Kidney (tissue), 14 donors: ENCODE measurements around the gene NREP. TPM values are rescaled to one million over a fixed set of nuclear protein-coding genes. Genes with fewer than 3 reads are reported as not detected.

Experiments
- DNase-seq, 5 donors: peaks; one replicate each; pipeline ENCODE4 v3.0.0-alpha.2; 2013 to 2020
- FAIRE-seq: peaks from 2 replicates; lab custom pipeline; 2012; peaks lifted over from hg19 to GRCh38; lab: Jason Lieb, UNC
- H3K27ac ChIP-seq, 2 donors: one replicate each; pipeline ENCODE4 v1.7.0; 2013; ENCODE audit warnings: low read depth in 2 of 2, low read length in 2 of 2, inconsistent platforms in 1 of 2
- H3K27me3 ChIP-seq: one replicate; pipeline ENCODE4 v1.7.1; 2013; ENCODE audit warnings: low read length, inconsistent platforms; ENCODE audit not compliant: control insufficient read depth, insufficient read depth
- H3K36me3 ChIP-seq, 3 donors: one replicate each; pipeline versions ENCODE4 v1.7.0 to v1.7.1; 2013; ENCODE audit warnings: low read length in 3 of 3, control low read depth in 1 of 3, inconsistent platforms in 1 of 3; ENCODE audit not compliant: insufficient read depth in 3 of 3, control insufficient read depth in 2 of 3
- H3K4me1 ChIP-seq, 3 donors: one replicate each; pipeline versions ENCODE4 v1.7.0 to v1.7.1; 2013; ENCODE audit warnings: low read length in 3 of 3, inconsistent platforms in 1 of 3, low read depth in 1 of 3; ENCODE audit not compliant: control insufficient read depth in 2 of 3, insufficient read depth in 2 of 3
- H3K4me3 ChIP-seq, 3 donors: one replicate each; pipeline versions ENCODE4 v1.7.0 to v1.8.1; 2013; ENCODE audit warnings: low read length in 3 of 3, control low read depth in 1 of 3, inconsistent platforms in 1 of 3
- H3K9ac ChIP-seq, 3 donors: one replicate each; pipeline versions ENCODE4 v1.7.0 to v1.7.1; 2013; ENCODE audit warnings: low read length in 3 of 3, control low read depth in 1 of 3, inconsistent platforms in 1 of 3
- H3K9me3 ChIP-seq, 3 donors: one replicate each; pipeline versions ENCODE4 v1.7.0 to v1.7.1; 2013; ENCODE audit warnings: low read length in 3 of 3, control low read depth in 1 of 3, inconsistent platforms in 1 of 3; ENCODE audit not compliant: control insufficient read depth in 2 of 3, insufficient read depth in 1 of 3
- intact Hi-C: fragments of 100-400 bp; cut with DNase I; formaldehyde crosslinking; loops from one replicate; pipeline ENCODE4 v1.11.1; 2022
- polyA plus RNA-seq: library from polyadenylated mRNA; stranded (reverse); fragments of 350-450 nt; fragmentation: Illumina TruSeq; extraction: RNeasy Lipid Tissue Mini Kit (QIAGEN cat#74804); gene quantifications from one replicate; pipeline ENCODE4 v1.2.3, GENCODE V29; 2014; ENCODE audit warnings: low read depth, low replicate concordance; ENCODE audit not compliant: insufficient read depth
- total RNA-seq: library from RNA; stranded (reverse); fragmentation: NEBNext Ultra II Directional; extraction: Animal tissue kit (Norgen Biotek cat#: 25700); gene quantifications from one replicate; pipeline ENCODE4 v1.2.1, GENCODE V29; 2021
- TF ChIP-seq, protein P1 (sequence below): IDR thresholded peaks from 3 replicates; pipeline ENCODE4 v1.5.1; 2012; ENCODE audit warnings: mild to moderate bottlenecking, moderate library complexity, borderline replicate concordance; ENCODE audit not compliant: insufficient read depth; ENCODE audit errors: extremely low read depth
- donor health status: control.
- donor health status: control.
- donor health status: control.
- donor health status: control.
- donor health status: control.
- donor health status: DM: yes; HTN: yes; CAD: no.
- donor health status: Normal renal cell carcinoma (clear cell type).

NREP gene
- total and polyA plus RNA-seq, 2 donors from 2014 or later = 20.9 to 37.0 TPM

DNA sequence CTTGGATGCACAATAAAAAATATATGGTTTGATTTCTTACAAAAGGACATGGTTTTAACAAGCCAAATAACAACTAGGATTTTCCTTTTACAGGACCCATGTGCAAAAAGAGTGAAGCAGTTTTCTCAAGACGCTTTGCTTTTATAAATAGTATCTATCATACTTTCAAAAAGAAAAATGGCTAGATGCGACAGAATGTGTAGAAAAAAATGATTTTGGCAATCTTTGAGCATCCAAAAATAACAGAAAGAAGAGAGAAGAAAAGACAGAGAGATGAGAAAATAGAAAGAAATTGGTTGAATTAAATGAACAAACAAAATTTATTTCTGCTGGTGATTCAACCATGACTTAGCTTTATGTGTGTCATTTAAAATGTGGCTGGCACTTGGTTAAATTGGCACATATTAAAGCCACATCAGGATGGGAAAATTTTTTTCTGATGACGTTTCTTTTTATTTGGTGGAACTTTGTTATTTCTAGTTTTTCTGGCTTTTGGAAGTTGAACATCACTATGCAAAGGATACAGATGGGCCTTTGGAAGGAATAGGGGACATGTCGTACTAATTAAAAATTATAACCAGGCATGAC lies 35.6 kb upstream of the NREP start:
- H3K27ac ChIP-seq = no peak overlapping the region
- no peak overlapping the region for H3K4me3 ChIP-seq
- H3K27me3 ChIP-seq = no peaks in the 10 kb centered on the region
- no peaks in the 10 kb centered on the region for H3K36me3 ChIP-seq
- TF ChIP-seq, protein P1, sequence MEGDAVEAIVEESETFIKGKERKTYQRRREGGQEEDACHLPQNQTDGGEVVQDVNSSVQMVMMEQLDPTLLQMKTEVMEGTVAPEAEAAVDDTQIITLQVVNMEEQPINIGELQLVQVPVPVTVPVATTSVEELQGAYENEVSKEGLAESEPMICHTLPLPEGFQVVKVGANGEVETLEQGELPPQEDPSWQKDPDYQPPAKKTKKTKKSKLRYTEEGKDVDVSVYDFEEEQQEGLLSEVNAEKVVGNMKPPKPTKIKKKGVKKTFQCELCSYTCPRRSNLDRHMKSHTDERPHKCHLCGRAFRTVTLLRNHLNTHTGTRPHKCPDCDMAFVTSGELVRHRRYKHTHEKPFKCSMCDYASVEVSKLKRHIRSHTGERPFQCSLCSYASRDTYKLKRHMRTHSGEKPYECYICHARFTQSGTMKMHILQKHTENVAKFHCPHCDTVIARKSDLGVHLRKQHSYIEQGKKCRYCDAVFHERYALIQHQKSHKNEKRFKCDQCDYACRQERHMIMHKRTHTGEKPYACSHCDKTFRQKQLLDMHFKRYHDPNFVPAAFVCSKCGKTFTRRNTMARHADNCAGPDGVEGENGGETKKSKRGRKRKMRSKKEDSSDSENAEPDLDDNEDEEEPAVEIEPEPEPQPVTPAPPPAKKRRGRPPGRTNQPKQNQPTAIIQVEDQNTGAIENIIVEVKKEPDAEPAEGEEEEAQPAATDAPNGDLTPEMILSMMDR = no peak
- intact Hi-C loops = no loop called here
- H3K9ac ChIP-seq = no peak overlapping the region
- FAIRE-seq = no peak
- no peaks in the 10 kb centered on the region for H3K9me3 ChIP-seq
- DNase-seq = no peak
- no peaks in the 10 kb centered on the region for H3K4me1 ChIP-seq

DNA sequence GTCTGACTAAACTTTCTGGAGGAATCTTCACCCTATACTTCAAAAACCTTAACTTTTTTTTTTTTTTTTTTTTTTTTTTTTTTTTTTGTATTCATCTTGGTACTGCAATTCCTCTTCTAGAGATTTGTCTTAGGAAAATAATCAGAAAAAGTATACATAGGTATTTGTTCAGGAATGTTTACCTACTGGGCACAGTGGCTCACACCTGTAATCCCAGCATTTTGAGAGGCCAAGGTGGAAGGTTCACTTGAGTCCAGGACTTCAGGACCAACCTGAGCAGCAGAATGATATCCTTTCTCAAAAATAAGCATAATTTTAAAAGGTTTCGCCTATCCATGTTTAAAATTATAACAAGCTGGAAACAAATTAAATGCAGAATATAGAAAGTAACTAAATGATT lies 33.3 kb upstream of the NREP start:
- H3K9me3 ChIP-seq = no peaks in the 10 kb centered on the region
- no peaks in the 10 kb centered on the region for H3K4me1 ChIP-seq
- no peak for DNase-seq
- no peak overlapping the region for H3K27ac ChIP-seq
- H3K36me3 ChIP-seq = no peaks in the 10 kb centered on the region
- TF ChIP-seq, protein P1 = no peak
- intact Hi-C loops = no loop called here
- H3K4me3 ChIP-seq = no peak overlapping the region
- H3K9ac ChIP-seq = no peak overlapping the region
- no peak for FAIRE-seq
- no peaks in the 10 kb centered on the region for H3K27me3 ChIP-seq

DNA sequence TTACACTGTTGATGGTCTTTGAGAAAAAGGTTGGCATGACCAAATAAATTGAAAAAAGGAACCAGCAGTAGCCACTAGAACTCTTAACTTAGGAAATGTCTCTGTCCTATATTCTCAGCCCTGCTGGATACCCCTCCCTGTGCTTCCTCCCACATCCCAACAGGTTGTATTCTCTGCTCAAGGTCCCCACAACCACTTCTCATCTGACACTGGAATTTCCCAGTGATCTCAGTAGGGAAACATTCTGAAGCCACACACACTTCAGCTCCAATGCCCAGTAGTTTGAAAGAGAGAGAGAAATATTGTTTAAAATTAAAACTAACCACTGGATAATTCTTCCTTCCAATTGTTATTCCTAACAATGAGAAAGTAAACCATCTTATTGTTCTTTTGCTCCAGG lies 30.0 kb upstream of the NREP start:
- DNase-seq (no peak), FAIRE-seq (no peak)
- Histone ChIP-seq H3K4me1 (no peaks in the 10 kb centered on the region), H3K36me3 (no peaks in the 10 kb centered on the region), H3K9me3 (no peaks in the 10 kb centered on the region), H3K27me3 (no peaks in the 10 kb centered on the region), H3K9ac (no peak overlapping the region), H3K4me3 (no peak overlapping the region), H3K27ac (no peak overlapping the region)
- intact Hi-C loops = no loop called here
- TF ChIP-seq, protein P1 = no peak
